ENCODE measurements around the gene ADARB2.

DNA sequence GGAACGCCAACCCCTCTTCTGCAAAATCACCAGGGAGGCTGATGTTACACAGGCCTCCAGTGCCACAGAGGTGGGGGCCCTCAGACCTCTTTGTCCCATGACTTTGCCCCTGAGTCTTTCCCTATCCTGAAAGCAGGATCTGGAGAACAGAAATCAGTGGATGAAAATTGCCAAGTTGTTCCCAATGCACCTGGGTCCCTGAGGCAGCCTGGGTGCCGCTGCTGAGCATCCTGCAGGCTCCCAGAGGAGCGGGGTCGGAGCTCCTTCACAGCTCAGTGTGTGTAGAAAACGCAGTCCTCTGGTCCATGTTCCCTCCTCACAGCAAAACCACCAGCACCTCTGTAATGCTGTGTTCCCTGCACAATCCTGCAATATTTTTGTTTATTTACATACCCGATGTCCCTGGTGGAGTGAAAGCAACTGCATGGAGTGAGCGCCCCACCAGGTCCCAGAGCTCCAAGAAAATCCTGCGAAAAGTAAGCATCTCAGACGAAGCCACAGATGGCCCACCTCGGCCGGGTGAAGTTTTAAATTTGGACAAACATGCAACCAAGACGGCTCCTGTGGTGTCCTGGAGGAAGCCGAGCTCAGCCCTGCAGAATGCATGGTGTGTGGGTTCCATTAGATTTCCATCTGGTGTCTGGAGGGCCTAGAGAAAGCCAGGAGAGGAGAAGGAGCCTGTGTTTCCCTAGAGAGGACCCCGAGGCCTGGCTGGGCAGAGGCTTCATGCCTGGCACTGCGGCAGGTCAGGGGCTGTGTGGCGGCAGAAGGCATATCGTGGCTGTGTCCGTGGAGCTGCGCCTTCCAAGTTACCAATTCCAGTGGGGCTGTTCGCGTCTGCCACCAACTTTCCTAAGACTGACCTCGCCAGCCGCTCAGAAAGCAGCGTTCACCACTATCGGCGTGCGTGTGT lies 445.9 kb downstream of the ADARB2 start:
- TF ChIP-seq CTCF (IDR thresholded peaks at IDR 0.05; ENCODE audit: insufficient read depth, low read length) (no peak), POLR2AphosphoS5 (IDR thresholded peaks at IDR 0.05; ENCODE audit: low read depth) (no peak)

Measured in HL-60 (cell line).